ENCODE results near the gene DNAAF5. TPM values are rescaled to one million over a fixed set of nuclear protein-coding genes. Genes with fewer than 3 reads are reported as not detected.

The DNAAF5 gene
- 10 to 100 TPM; 52.3 to 69.3 (median 52.3) TPM for total RNA-seq

- Mint-ChIP-seq H3K27me3 (ENCODE audit: low read depth) (no peaks in the 10 kb centered on the region), H3K9me3 (no peaks in the 10 kb centered on the region), H3K4me3 (peak within 1 kb of the TSS; percentile 86), H3K36me3 (ENCODE audit: insufficient read depth) (peaks cover 27% of the 10 kb centered on the region), H3K4me1 (ENCODE audit: low read depth) (peaks cover 20% of the 10 kb centered on the region)
- ATAC-seq (peak; percentile 86 to 91), DNase-seq (peak; percentile 84)
These were observed at the start of gene DNAAF5 for GRCh38 chr7:726084-726853. Gene DNAAF5 (plus strand): TSS chr7:726699. CDS start chr7:726721, 22 bp downstream.

DNA sequence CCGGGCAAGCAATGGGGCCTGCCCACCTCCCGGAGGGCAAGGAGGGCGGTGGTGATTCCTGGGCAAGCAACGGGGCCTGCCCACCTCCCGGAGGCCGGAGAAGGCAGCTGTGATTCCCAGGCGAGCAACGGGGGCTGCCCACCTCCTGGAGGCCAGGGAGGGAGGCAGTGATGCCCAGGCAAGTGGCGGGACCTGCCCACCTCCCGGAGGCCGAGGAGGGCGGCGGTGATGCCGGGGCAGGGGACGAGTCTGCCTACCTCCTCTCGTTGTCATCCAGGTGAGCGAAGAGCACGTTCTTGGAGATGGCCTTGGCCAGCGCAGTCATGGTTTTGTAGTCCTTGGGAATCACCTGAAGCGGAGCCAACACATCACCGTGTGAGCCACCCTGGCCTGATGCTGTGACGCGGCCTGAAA, 49.5 kb upstream of the DNAAF5 start:
- no peak for ATAC-seq
- no peaks in the 10 kb centered on the region for H3K4me1 Mint-ChIP-seq (ENCODE audit: low read depth)
- H3K36me3 Mint-ChIP-seq (ENCODE audit: insufficient read depth): peaks cover 26% of the 10 kb centered on the region
- H3K4me3 Mint-ChIP-seq: no peak overlapping the region
- no peak for DNase-seq
- H3K27me3 Mint-ChIP-seq (ENCODE audit: low read depth): no peaks in the 10 kb centered on the region
- peaks cover 10% of the 10 kb centered on the region for H3K9me3 Mint-ChIP-seq

GRCh38 chr7:680411-681127, 45.9 kb upstream of the DNAAF5 start:
- H3K27me3 Mint-ChIP-seq (ENCODE audit: low read depth): no peaks in the 10 kb centered on the region
- ATAC-seq: no peak
- H3K36me3 Mint-ChIP-seq (ENCODE audit: insufficient read depth): peaks cover 21% of the 10 kb centered on the region
- DNase-seq: no peak
- no peaks in the 10 kb centered on the region for H3K9me3 Mint-ChIP-seq
- H3K4me1 Mint-ChIP-seq (ENCODE audit: low read depth): no peaks in the 10 kb centered on the region
- H3K4me3 Mint-ChIP-seq: no peak overlapping the region

DNA sequence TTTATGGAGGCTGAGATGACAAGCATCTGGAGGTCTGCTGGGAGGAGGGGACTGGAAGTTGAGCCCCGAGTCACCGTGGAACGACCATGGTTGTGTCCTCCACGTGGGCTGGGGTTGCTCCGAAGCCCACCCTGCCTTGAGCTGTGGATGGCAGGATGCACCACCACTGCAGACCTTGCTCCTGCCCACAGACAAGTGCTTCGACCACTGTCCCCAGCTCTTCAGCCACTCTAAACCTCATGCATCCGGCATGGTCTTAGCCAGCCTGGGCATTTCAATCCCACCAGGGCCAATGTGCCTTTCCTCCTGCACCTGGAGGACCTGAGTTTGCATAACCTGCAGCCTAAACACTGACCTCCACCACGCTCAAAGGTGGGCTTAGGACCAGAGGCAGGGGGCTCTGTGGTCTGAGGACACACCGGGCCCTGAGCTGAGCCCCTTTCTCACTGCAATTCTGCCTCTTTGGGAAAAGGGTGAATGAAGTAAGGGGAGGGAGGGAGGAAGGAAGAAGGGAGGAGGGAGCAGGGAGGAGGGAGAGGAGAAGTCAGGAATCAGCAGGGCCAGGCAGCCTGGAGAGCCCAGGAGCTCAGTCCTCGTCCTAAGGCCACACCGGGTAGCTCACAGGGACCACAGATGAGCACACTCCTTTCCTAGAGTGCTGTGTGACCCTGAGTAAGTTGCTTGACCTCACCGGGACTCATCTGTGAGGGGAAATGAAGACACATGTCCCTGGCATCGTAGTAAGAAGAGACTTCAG, 44.8 kb upstream of the DNAAF5 start:
- Mint-ChIP-seq H3K27me3 (ENCODE audit: low read depth) (no peaks in the 10 kb centered on the region), H3K4me3 (no peak overlapping the region), H3K4me1 (ENCODE audit: low read depth) (no peaks in the 10 kb centered on the region), H3K9me3 (peaks cover 5% of the 10 kb centered on the region), H3K36me3 (ENCODE audit: insufficient read depth) (peaks cover 24% of the 10 kb centered on the region)
- DNase-seq (no peak), ATAC-seq (no peak)

DNA sequence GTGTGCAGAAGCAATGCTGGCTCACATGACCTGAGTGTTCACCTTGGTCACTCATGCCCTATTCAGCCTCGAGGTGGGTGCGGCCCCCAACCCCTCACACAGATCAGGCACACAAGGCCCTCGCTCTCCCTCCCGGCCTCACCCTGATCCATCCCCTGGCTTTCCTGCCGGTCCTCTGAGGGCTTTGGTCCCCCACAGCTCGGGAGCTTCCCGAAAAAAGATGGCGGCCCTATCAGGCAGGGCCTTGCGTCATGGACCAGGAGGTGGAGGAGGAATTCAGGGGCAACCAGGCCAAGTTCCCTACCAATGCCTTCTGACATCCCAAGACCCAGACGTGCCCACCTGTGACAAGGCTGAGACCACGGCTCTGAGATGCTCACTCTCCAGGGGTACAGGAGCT, 43.7 kb upstream of the DNAAF5 start:
- Mint-ChIP-seq H3K27me3 (ENCODE audit: low read depth) (no peaks in the 10 kb centered on the region), H3K36me3 (ENCODE audit: insufficient read depth) (peaks cover 32% of the 10 kb centered on the region), H3K4me1 (ENCODE audit: low read depth) (no peaks in the 10 kb centered on the region), H3K9me3 (peaks cover 12% of the 10 kb centered on the region), H3K4me3 (no peak overlapping the region)
- no peak for ATAC-seq
- no peak for DNase-seq

GRCh38 chr7:683526-684205, 42.8 kb upstream of the DNAAF5 start:
- no peaks in the 10 kb centered on the region for H3K27me3 Mint-ChIP-seq (ENCODE audit: low read depth)
- DNase-seq (no peak), ATAC-seq (no peak)
- no peak overlapping the region for H3K4me3 Mint-ChIP-seq
- no peaks in the 10 kb centered on the region for H3K4me1 Mint-ChIP-seq (ENCODE audit: low read depth)
- H3K36me3 Mint-ChIP-seq (ENCODE audit: insufficient read depth): peaks cover 33% of the 10 kb centered on the region
- peaks cover 17% of the 10 kb centered on the region for H3K9me3 Mint-ChIP-seq

GRCh38 chr7:684416-684815, 42.1 kb upstream of the DNAAF5 start:
- H3K9me3 Mint-ChIP-seq: peaks cover 19% of the 10 kb centered on the region
- ATAC-seq: no peak
- no peaks in the 10 kb centered on the region for H3K4me1 Mint-ChIP-seq (ENCODE audit: low read depth)
- H3K36me3 Mint-ChIP-seq (ENCODE audit: insufficient read depth): peaks cover 32% of the 10 kb centered on the region
- no peak overlapping the region for H3K4me3 Mint-ChIP-seq
- H3K27me3 Mint-ChIP-seq (ENCODE audit: low read depth): no peaks in the 10 kb centered on the region
- no peak for DNase-seq

DNA sequence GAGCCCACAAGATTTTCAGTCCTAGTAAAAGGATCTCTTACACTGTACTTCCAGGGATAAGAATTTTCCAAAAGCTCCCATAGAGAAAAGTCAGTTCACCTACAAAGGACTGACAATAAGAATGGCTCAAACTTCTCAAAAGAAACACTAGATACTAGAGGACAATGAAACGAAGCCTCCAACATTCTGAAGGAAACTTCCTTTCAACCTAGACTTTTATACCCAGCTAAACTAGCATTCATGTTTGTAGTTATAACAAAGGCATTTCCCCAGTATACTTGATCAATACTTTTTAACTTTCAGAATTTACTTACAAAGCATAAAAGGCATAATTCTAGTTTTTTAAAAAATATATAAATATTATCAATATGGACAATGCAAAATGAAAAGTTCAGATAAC, 41.0 kb upstream of the DNAAF5 start:
- H3K4me1 Mint-ChIP-seq (ENCODE audit: low read depth): no peaks in the 10 kb centered on the region
- H3K27me3 Mint-ChIP-seq (ENCODE audit: low read depth): no peaks in the 10 kb centered on the region
- H3K4me3 Mint-ChIP-seq: no peak overlapping the region
- ATAC-seq (no peak), DNase-seq (no peak)
- H3K9me3 Mint-ChIP-seq: peaks cover 19% of the 10 kb centered on the region
- H3K36me3 Mint-ChIP-seq (ENCODE audit: insufficient read depth): peaks cover 30% of the 10 kb centered on the region

GRCh38 chr7:690478-691360, 35.8 kb upstream of the DNAAF5 start:
- H3K36me3 Mint-ChIP-seq (ENCODE audit: insufficient read depth): peaks cover 30% of the 10 kb centered on the region
- no peaks in the 10 kb centered on the region for H3K27me3 Mint-ChIP-seq (ENCODE audit: low read depth)
- no peak for DNase-seq
- no peaks in the 10 kb centered on the region for H3K4me1 Mint-ChIP-seq (ENCODE audit: low read depth)
- peaks cover 19% of the 10 kb centered on the region for H3K9me3 Mint-ChIP-seq
- no peak for ATAC-seq
- H3K4me3 Mint-ChIP-seq: no peak overlapping the region

- no peak for ATAC-seq
These were observed 35.0 kb upstream of the DNAAF5 start for GRCh38 chr7:691361-692045.

GRCh38 chr7:693280-693679, 33.2 kb upstream of the DNAAF5 start:
- Mint-ChIP-seq H3K4me1 (ENCODE audit: low read depth) (no peaks in the 10 kb centered on the region), H3K27me3 (ENCODE audit: low read depth) (no peaks in the 10 kb centered on the region), H3K4me3 (no peak overlapping the region), H3K36me3 (ENCODE audit: insufficient read depth) (peaks cover 18% of the 10 kb centered on the region), H3K9me3 (peaks cover 6% of the 10 kb centered on the region)
- DNase-seq: no peak
- no peak for ATAC-seq

More at GRCh38 chr7:691361-692045, 35.0 kb upstream of the DNAAF5 start:
- DNase-seq: no peak
- Mint-ChIP-seq H3K4me3 (no peak overlapping the region), H3K36me3 (ENCODE audit: insufficient read depth) (peaks cover 29% of the 10 kb centered on the region), H3K27me3 (ENCODE audit: low read depth) (no peaks in the 10 kb centered on the region), H3K4me1 (ENCODE audit: low read depth) (no peaks in the 10 kb centered on the region), H3K9me3 (peaks cover 16% of the 10 kb centered on the region)

DNA sequence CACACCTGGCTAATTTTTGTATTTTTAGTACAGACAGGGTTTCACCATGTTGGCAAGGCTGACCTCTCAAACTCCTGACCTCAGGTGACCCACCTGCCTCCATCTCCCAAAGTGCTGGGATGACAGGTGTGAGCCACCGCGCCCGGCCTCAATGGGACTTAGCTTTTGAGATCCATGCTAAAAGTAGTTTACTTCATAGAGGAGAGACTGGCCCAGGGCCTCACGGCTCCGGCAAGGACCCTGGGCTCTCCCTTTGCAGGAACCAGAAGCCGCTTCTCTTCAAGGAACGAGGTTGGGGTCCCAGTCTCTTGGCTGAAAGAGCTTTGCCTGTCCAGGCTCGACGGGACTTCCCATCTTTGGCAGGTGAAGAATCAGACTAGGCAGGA, 30.1 kb upstream of the DNAAF5 start:
- Mint-ChIP-seq H3K4me3 (no peak overlapping the region), H3K9me3 (peaks cover 2% of the 10 kb centered on the region), H3K27me3 (ENCODE audit: low read depth) (no peaks in the 10 kb centered on the region), H3K4me1 (ENCODE audit: low read depth) (no peaks in the 10 kb centered on the region), H3K36me3 (ENCODE audit: insufficient read depth) (peaks cover 11% of the 10 kb centered on the region)
- DNase-seq (no peak), ATAC-seq (no peak)
